GM20000 (cell line): ENCODE measurements around the gene KHDC4.

Experiments
- DNase-seq: peaks from one replicate; pipeline ENCODE4 v3.0.0; 2012; ENCODE audit warnings: low spot score
- TF ChIP-seq, protein P1 (sequence below): IDR thresholded peaks from 2 replicates; pipeline ENCODE4 v1.5.1; 2012; ENCODE audit warnings: mild to moderate bottlenecking, control low read depth; ENCODE audit errors: extremely low read depth, missing control alignments

Gene KHDC4

DNA sequence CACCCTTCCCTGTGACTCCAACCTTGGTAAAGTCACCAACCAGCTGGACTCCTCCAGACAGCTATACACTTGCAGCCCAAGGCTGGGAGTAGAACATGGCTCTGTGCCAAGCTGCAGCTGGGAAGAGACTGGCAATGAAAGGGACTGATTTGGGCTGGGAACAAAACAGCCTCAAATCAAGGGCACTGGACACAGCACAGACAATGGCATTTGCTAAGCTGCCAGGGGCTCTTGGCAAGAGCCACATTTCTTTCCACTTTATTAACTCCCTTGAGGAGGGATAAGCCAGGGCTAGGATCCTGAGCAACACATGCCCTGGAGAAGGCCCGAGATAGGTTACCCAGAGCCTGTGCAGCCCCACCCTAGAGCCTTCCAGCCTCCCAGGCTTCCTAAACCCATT, 62.8 kb downstream of the KHDC4 start:
- DNase-seq, result no peak
- TF ChIP-seq, protein P1, sequence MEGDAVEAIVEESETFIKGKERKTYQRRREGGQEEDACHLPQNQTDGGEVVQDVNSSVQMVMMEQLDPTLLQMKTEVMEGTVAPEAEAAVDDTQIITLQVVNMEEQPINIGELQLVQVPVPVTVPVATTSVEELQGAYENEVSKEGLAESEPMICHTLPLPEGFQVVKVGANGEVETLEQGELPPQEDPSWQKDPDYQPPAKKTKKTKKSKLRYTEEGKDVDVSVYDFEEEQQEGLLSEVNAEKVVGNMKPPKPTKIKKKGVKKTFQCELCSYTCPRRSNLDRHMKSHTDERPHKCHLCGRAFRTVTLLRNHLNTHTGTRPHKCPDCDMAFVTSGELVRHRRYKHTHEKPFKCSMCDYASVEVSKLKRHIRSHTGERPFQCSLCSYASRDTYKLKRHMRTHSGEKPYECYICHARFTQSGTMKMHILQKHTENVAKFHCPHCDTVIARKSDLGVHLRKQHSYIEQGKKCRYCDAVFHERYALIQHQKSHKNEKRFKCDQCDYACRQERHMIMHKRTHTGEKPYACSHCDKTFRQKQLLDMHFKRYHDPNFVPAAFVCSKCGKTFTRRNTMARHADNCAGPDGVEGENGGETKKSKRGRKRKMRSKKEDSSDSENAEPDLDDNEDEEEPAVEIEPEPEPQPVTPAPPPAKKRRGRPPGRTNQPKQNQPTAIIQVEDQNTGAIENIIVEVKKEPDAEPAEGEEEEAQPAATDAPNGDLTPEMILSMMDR, result no peak

DNA sequence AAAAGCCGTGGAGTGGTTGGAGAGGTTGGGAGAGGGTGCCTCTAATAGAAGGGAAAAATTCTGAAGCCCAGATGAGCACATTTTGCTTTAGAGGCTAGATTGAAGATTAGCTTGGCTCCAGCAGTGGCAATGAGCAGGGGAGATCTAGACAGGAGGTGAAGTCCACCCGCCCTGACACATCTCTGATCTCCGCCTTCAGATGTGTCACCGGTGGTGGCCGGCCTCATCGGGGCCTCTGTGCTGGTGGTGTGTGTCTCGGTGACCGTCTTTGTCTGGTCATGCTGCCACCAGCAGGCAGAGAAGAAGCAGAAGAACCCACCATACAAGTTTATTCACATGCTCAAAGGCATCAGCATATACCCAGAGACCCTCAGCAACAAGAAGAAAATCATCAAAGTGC, 66.4 kb downstream of the KHDC4 start:
- TF ChIP-seq, protein P1, result no peak
- no peak for DNase-seq

DNA sequence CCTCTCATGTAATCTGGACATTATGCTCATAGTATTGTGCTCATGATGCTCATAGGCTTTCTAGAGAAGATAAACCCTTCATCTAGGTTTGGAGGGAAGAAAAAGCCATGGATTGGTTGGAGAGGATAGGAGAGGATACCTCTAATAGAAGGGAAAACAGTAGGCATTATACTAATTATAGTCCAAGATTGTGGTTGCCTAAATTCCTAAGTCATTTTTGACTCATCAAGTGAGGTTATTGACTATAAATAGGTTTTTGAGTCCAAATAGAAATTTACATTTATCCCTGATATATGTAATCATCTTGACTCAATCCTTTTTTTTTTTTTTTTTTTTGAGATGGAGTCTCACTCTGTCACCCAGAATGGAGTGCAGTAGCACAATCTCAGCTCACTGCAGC, 69.8 kb downstream of the KHDC4 start:
- DNase-seq, result no peak
- TF ChIP-seq, protein P1, result no peak
